Fibroblast of skin of abdomen (primary cell): Measurements from ENCODE around the gene C17orf75.

ENCODE experiments used
- DNase-seq: peaks from one replicate; pipeline ENCODE4 v3.0.0-alpha.2; 2013

Gene C17orf75

GRCh38 chr17:32302860-32303649, 38.9 kb downstream of the C17orf75 start:
- DNase-seq, result no peak

DNA sequence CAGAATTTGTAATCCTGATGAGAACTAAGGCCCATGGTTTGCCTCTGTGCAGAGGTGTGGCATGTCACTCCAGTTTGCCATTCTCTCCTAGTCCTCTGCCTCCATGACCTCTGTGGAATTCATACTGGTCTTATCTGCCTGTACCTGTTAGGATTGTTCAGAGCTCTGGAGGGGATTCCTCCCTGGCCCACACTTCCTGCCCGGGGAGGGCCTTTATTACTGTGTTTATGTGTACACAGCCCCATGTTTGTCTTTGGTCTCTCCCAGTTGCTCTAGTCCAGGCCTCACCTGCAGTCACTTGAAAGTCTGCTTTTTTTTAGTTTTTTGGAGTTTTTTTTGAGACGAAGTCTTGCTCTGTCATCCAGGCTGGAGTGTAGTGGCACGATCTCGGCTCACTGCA, 39.9 kb downstream of the C17orf75 start:
- no peak for DNase-seq

DNA sequence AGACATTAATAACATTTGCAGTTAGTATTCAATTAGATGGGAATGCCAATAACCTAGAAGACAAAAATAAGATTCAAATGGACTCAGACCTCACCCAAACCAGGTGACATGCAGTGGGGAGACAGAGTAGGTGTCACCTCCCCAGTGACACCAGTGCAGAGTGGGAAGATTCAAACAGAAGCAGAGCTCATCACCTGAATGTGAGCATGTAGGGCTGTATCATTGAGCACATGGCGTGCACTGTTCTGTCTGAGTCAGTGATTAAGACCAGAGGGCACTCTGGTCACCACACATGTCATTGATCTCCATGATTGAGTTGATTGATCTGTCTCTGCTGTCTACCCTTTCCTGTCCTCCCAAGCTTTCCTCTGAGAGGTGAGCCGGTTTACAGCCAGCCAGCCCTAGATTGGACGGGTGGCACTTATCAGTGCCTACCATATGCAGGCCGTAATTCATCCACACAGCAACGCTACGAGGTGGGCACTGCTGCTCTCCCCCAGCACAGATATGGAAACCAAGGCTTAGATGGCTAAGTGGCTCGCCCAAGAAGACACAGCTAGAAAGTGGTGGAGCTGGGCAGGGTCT, 42.3 kb downstream of the C17orf75 start:
- DNase-seq, result no peak

DNA sequence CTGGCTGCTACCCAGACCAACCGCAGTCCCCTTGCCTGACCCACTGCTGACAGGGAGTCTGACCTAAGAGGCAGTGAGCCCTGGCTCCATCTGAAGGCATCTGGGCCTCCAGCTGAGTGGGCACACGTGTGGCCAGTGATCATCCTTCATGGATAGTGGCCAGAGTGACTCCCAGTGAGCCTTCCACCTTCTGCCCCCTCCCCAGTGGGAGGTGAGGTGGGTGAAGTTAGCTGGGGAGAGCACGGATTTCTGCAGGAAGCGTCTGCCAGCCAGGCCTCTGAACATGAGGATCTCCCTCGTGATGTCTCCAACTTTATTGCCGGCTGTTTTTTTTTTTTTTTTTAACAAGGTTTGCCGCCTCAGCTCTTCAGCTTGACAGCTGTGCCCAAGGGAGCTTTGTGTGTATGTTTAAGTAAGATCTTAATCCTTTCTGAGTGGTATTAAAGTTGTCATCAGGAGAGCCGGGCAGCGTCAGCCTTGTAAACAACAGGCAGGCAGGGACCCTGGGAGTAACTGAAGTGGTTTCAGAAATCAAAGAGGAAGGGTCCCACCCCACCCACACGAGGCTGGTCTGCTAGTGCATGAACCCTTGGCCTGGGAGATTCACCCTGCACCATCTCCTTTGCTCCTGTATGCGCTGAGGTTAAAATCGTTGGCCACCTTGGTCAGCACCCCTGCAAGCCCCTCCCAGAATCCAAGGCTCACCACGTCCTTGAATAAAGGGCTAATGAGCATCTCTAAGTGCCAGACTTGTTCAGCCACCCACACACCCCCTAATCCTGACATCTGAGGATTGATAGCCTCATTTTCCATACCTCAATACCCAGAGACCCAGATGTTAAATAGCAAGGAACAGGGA, 43.0 kb downstream of the C17orf75 start:
- DNase-seq, result no peak

GRCh38 chr17:32298298-32298697, 43.7 kb downstream of the C17orf75 start:
- no peak for DNase-seq

- no peak for DNase-seq
These were observed 44.1 kb downstream of the C17orf75 start for GRCh38 chr17:32297860-32298259.

DNA sequence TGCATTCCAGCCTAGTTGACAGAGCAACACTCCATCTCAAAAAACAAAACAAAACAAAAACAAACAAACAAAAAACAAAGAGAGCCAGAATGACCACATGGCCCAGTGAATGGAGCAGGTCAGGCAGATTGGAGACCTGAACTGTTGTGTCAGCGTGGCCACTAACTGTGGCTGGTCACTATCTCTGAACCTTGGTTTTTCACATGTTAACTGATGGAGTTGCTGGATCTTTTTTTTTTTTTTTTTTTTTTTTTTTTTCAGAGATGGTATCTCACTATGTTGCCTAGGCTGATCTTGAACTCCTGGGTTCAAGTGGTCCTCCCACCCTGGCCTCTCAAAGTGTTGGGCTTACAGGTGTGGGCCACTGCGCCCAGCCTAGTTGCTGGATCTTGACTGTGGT, 44.5 kb downstream of the C17orf75 start:
- no peak for DNase-seq

DNA sequence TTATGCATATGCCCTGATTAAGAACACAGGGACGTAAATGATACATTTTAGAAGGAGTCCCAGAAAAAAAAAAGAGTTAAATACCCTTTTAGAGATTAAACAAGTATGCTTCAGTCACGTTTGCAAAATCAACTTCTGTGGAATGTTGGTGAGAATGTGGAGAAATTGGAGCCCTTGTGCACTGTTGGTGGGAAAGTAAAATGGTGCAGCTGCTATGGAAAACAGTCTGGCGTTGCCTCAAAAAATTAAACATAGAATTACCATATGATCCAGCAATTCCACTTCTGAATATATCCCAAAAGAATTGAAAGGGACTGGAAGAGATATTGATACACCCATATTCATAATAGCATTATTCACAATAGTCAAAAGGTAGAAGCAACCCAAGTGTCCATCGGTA, 49.9 kb downstream of the C17orf75 start:
- no peak for DNase-seq

- no peak for DNase-seq
These were observed 52.4 kb downstream of the C17orf75 start for GRCh38 chr17:32289471-32290070.

DNA sequence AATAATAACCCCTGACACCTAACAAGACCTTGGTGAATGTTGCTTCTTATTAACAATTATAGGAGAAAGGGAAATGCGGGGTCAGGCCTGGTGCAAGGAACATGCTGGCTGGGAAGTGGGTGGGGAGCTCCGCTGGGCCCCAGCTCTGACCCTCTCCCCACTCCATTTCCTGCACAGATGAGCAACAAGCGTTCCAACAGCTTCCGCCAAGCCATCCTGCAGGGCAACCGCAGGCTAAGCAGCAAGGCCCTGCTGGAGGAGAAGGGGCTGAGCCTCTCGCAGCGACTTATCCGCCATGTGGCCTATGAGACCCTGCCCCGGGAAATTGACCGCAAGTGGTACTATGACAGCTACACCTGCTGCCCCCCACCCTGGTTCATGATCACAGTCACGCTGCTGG, 53.4 kb downstream of the C17orf75 start:
- DNase-seq, result no peak

DNA sequence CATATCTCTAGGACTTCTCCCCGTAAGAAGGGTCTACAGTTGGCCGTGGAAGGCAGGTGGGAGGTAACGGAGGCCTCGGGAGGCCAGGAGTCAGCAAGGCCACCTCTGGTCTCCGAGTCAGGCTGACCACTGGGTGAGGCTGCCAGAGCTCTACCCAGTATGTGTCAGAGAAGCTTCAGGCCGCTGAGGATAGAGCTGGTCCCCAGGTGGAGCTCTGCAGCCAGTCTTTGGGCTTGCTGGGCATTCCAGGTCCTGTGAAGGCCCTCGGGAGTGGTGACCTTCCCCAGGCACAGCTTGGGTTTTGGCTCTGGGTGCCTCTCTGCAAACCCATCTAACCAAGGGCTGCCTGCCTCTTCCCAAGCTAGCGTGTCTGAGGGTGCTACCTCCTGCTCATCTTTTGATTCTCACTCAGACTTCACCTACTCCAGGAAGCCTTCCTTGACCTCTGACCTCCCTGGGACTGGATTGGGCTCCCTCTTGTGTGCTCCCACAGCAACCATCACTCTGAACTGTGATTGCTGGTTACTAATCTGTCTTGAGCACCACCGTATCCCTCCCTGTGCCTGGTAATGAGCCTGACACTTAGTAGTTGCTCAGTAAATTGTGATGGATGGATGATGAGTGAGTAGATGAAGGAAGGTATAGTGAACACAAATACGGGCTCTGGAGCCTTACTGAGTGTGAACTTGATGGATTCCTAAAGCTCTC, 54.0 kb downstream of the C17orf75 start:
- no peak for DNase-seq

DNA sequence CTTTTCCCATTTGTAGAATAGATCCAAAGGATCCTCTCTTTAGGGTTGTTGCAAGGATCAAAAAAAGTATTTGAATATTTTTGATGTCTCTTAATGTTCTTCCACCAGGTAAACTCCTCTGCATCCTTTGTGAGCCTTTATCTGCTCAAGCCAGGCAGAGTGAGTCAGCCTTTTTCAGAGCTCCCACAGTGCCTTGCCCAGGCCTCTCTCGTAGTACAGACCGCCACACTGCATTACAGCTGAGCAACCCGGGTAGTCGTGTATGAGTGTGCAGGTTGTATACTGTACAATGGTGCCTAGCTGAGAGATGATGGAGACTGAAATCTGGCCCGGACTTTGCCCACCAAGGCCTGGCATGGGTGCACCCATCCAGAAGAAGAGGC, 55.5 kb downstream of the C17orf75 start:
- DNase-seq, result no peak

DNA sequence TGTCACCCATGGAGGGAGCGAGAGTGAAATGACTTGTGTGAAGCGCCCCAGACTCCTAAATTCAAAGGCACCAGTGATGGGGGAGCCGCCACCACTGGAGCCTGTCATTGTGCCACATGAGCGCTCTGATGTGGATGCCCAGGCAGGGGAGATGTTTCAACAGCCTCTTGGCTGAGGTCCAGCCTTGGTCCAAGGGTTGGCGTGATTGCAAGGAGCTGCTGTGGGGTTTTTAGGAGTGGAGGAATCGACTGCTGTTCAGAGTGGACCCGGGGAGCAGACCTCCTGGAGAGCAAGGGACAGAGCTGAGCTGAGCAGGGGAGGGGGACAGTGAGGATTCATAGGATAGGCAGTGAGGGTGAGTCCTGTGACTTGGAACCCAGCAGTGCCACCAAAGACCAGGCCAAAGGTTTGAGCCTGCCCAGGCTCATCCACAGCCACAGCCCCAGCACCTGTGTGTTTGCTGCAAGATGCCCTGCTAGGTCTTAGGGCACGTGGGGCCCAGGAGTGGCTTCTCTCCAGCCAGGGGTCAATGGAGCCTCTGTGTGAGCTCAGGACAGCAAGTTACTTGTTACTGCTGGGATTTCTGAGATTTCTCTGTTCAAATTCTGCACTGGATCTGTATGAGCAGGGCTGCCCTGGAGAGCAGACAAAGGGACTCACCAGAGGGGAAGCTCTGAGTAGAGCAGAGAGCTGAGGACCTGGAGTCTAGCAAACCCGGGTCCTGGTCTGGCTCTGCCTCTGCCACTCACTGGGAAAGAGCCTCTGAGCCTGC, 56.0 kb downstream of the C17orf75 start:
- no peak for DNase-seq

DNA sequence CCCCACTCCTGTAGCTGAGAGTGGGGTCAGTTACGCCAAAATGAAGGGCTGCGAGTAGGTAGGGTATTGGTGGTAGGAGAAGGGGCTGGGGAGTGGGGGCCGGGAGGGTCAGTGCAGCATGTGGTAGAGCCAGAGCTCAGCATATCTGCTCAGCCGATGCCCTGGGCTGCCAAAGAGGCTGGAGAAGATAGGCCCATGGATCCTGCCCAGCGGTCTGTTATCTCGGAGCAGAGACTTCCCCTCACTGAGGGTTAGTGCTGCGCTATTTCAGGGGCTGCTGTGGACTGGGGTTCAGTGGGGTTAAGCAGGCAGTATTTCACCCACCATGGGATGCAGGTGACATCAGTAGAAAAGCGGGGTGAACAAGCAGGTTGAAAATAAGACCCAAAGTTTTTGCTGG, 56.7 kb downstream of the C17orf75 start:
- no peak for DNase-seq

DNA sequence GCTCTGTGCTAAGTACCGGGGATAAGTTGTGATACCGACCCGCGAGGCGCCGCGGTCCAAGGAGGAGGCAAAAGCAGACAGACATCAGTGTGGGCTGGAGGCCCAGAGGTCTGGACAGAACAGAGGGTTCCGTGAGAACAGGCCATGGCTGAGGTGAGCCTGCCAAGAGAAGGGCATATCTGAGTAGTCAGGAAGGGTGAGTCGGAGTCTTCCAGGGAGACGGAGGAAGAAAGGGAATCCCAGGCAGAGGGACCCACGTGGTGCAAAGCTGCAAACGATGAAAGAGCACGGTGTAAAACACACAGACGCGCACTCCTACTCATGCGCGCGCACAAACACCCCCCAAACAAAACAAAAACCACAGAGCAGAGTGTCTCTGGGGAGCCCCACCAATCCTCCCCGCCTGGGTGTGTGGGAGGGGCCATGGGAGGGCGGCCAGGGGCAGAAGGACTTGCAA, 58.2 kb downstream of the C17orf75 start:
- peak; percentile 32 for DNase-seq

DNA sequence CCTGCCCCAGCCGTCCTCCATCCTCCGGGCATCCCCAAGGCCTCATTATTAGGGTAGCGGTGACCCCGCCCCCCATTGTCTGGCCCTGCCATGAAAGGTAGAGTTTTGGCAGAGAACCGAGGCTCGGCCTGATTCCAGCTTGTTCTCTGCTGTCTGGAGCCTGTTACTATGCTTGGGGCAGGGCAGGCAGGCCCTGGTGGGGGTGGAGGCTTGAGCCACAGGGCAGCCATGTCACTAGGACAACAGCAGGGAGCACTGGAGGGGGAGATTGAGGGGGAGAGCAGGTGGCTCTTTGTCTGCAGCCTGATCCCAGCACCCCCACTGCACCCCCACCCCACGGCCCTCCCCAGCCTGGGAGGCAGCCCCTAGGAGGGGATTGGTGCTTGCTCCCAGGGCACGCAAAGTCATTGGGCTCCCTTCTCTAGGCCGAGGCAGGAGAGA, 60.9 kb downstream of the C17orf75 start:
- no peak for DNase-seq

DNA sequence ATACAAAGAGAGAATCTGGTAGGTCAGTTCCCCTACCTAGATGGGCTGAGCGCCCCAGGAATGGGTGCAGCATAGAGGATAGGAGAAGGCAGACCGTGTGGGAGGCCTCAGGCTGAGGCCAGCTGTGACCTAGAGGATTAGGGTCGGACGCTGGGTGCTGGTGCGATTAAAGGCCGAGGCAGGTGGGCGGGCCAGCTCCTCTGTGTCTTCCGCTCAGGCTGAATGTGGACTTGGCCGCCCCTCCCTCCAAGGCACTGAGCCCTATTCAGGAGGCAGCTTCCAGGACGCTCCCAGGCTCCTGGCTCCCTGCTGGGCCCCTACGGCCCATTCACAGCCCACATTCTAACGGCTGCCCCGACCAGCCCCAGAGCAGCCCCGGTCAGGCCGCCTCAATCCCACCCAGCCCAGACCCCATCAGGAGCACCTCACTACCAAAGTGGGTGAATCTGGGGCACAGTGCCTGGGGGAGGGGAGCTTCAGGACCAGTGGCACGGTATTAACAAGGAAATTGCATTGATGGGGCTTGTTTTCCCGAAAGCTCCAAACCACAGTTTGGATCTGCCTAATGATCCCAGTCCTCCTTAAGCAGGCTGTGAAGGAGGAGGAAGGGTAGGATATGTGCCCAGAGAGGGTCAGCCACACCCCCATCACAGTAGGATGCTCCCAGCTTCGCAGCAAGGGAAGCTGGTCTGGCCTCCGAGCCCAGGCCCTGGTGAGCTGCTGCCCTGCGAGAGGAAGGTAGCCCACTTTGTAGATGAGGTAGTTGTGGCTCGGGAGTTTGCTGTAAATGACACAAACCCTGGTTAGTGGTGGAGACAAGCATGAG, 61.9 kb downstream of the C17orf75 start:
- no peak for DNase-seq

DNA sequence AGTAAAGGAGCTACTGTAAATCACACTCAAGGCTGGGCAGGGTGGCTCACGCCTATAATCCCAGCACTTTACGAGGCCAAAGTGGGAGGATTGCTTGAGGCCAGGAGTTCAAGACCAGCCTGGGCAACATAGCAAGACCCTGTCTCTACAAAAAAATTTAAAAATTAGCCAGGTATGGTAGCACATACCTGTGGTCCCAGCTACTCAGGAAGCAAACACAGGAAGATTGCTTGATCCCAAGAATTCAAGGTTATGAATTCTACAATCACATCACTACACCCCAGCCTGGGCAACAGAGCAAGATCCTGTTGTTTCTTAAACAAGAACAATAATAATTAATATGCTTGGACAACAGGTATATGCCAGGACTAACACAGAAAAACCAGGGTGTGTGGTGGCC, 63.2 kb downstream of the C17orf75 start:
- DNase-seq, result no peak
